Natural killer cell (primary cell): ENCODE data around the gene DGKE. TPM values are rescaled to one million over a fixed set of nuclear protein-coding genes. Genes with fewer than 3 reads are reported as not detected.

Experiments used
- ATAC-seq, 3 donors: fragments of 150-1000 bp in 2 of 3; fragments of 200-7000 bp in 1 of 3; cut with Tn5 transposase; 1 replicate in 1 of 3; 2 replicates in 2 of 3; pipeline ENCODE4 v1.10.0; 2021; ENCODE audit warnings: mild to moderate bottlenecking in 2 of 3, moderate library complexity in 2 of 3
- DNase-seq, 2 donors: peaks; one replicate each; pipeline versions ENCODE4 v3.0.0 to v3.0.0-alpha.2; 2013 to 2021; ENCODE audit warnings: mixed read lengths in 1 of 2
- H3K27ac ChIP-seq: one replicate; pipeline ENCODE4 v1.5.1; 2013; ENCODE audit warnings: mild to moderate bottlenecking, low read length
- H3K27me3 ChIP-seq: one replicate; pipeline ENCODE4 v1.6.1; 2013; ENCODE audit warnings: low read length; ENCODE audit not compliant: control insufficient read depth, insufficient read depth
- H3K36me3 ChIP-seq: one replicate; pipeline ENCODE4 v1.6.1; 2013; ENCODE audit warnings: low read length; ENCODE audit not compliant: control insufficient read depth, insufficient read depth
- H3K4me1 ChIP-seq: one replicate; pipeline ENCODE4 v1.6.1; 2013; ENCODE audit warnings: low read length; ENCODE audit not compliant: control insufficient read depth, insufficient read depth
- H3K4me3 ChIP-seq: one replicate; pipeline ENCODE4 v1.5.1; 2013; ENCODE audit warnings: low read length
- H3K9me3 ChIP-seq: one replicate; pipeline ENCODE4 v1.6.1; 2013; ENCODE audit warnings: low read length; ENCODE audit not compliant: control insufficient read depth, insufficient read depth
- H3K27ac Mint-ChIP-seq, 2 donors: one replicate each; pipeline ENCODE4 v1.8.0; 2022; ENCODE audit warnings: mild to moderate bottlenecking in 2 of 2, mixed read lengths in 2 of 2, moderate library complexity in 1 of 2
- H3K27me3 Mint-ChIP-seq, 2 donors: one replicate each; pipeline ENCODE4 v1.8.0; 2022; ENCODE audit warnings: low read depth in 2 of 2, mixed read lengths in 2 of 2
- H3K36me3 Mint-ChIP-seq: one replicate; pipeline ENCODE4 v1.8.0; 2022; ENCODE audit warnings: mixed read lengths
- H3K4me1 Mint-ChIP-seq, 2 donors: one replicate each; pipeline ENCODE4 v1.8.0; 2022; ENCODE audit warnings: mixed read lengths in 2 of 2
- H3K4me3 Mint-ChIP-seq: one replicate; pipeline ENCODE4 v1.8.0; 2022; ENCODE audit warnings: mild to moderate bottlenecking, moderate library complexity, mixed read lengths
- H3K9me3 Mint-ChIP-seq, 2 donors: one replicate each; pipeline ENCODE4 v1.8.0; 2022; ENCODE audit warnings: mixed read lengths in 2 of 2
- WGBS: methylation state at CpG from one replicate; pipeline ENCODE4 v1.1.7; 2013; ENCODE audit warnings: missing lambda C conversion rate; ENCODE audit not compliant: insufficient coverage; 5-methylcytosine and 5-hydroxymethylcytosine counted together
- intact Hi-C: fragments of 100-400 bp; cut with micrococcal nuclease; formaldehyde crosslinking; loops from one replicate; pipeline ENCODE4 v1.14.2; 2022
- total RNA-seq, 4 donors: library from RNA; stranded (reverse); fragments of 120-200 nt in 1 of 4; gene quantifications; one replicate each; pipeline versions ENCODE4 v1.2.3 to v1.2.4, GENCODE V29; 2013 to 2022
- TF ChIP-seq, protein P1 (sequence below): fragments of 200-600 bp; IDR thresholded peaks from one replicate; pipeline ENCODE4 v1.8.0; 2022; ENCODE audit warnings: antibody characterized with exemption

Gene DGKE
- total RNA-seq, 3 donors from 2014 or later (not counting 1 experiment from before 2014, with no cell fraction given), result 19.3 to 31.0 (median 29.5) TPM

DNA sequence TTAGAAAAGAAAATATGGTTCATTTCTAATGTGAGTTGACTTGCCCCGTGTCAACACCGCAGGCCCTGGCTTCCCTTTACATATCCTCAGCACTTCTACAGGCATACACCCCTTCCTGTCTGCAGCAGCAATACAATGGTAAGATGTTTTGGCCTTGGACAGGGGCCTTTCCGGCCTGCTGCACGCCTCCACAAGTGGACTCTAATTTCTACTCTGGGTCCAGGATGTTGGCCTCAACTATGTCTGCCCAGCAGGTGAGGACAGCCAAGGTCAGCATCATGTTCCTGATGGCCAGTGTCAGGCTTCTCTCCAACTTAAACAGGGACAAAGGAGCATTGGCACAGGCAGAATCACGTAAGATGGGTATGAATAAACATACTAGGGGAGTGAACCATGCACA lies 11.2 kb upstream of the DGKE start:
- peaks cover 0 to 6% of the 10 kb centered on the region in 2 donors for H3K4me1 Mint-ChIP-seq
- TF ChIP-seq, protein P1, sequence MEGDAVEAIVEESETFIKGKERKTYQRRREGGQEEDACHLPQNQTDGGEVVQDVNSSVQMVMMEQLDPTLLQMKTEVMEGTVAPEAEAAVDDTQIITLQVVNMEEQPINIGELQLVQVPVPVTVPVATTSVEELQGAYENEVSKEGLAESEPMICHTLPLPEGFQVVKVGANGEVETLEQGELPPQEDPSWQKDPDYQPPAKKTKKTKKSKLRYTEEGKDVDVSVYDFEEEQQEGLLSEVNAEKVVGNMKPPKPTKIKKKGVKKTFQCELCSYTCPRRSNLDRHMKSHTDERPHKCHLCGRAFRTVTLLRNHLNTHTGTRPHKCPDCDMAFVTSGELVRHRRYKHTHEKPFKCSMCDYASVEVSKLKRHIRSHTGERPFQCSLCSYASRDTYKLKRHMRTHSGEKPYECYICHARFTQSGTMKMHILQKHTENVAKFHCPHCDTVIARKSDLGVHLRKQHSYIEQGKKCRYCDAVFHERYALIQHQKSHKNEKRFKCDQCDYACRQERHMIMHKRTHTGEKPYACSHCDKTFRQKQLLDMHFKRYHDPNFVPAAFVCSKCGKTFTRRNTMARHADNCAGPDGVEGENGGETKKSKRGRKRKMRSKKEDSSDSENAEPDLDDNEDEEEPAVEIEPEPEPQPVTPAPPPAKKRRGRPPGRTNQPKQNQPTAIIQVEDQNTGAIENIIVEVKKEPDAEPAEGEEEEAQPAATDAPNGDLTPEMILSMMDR, result no peak
- H3K9me3 Mint-ChIP-seq, result no peaks in the 10 kb centered on the region
- WGBS, result 46% methylated on average over 4 of the region's 5 CpGs
- peaks cover 7% of the 10 kb centered on the region for H3K36me3 Mint-ChIP-seq
- H3K4me3 Mint-ChIP-seq, result no peak overlapping the region
- H3K27me3 Mint-ChIP-seq, result no peaks in the 10 kb centered on the region
- Histone ChIP-seq H3K4me3 (no peak overlapping the region), H3K4me1 (peaks cover 4% of the 10 kb centered on the region), H3K27me3 (no peaks in the 10 kb centered on the region), H3K27ac (no peak overlapping the region), H3K9me3 (no peaks in the 10 kb centered on the region), H3K36me3 (no peaks in the 10 kb centered on the region)
- H3K27ac Mint-ChIP-seq, result no peak overlapping the region
- intact Hi-C loops, result no loop called here
- DNase-seq, result no peak
- no peak for ATAC-seq

DNA sequence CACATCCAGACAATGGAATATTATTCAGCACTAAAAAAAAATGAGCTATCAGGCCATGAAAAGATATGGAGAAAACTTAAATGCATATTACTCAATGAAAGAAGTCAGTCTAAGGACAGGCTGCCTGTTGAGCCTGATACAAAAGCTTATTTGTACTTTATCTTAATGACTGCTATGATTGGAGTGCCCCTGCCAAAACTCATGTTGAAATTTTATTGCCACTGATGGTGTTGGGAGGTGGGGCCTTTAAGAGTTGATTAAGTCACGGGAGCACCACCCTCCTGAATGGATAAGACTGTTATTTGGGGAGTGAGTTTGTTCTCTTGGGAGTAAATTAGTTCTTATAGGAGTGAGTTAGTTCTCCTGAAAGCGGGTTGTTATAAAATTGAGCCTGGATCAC lies 10.1 kb upstream of the DGKE start:
- Histone ChIP-seq H3K4me1 (peaks cover 4% of the 10 kb centered on the region), H3K36me3 (no peaks in the 10 kb centered on the region), H3K27me3 (no peaks in the 10 kb centered on the region), H3K9me3 (no peaks in the 10 kb centered on the region), H3K4me3 (no peak overlapping the region), H3K27ac (no peak overlapping the region)
- Mint-ChIP-seq H3K27ac (no peak overlapping the region), H3K4me3 (no peak overlapping the region), H3K27me3 (no peaks in the 10 kb centered on the region), H3K9me3 (no peaks in the 10 kb centered on the region), H3K36me3 (peaks cover 7% of the 10 kb centered on the region), H3K4me1 (peaks cover 0 to 6% of the 10 kb centered on the region in 2 donors)
- ATAC-seq (no peak), DNase-seq (no peak)
- 100% methylated on average over 2 of the region's 2 CpGs for WGBS
- intact Hi-C loops, result no loop called here
- TF ChIP-seq, protein P1, result no peak

DNA sequence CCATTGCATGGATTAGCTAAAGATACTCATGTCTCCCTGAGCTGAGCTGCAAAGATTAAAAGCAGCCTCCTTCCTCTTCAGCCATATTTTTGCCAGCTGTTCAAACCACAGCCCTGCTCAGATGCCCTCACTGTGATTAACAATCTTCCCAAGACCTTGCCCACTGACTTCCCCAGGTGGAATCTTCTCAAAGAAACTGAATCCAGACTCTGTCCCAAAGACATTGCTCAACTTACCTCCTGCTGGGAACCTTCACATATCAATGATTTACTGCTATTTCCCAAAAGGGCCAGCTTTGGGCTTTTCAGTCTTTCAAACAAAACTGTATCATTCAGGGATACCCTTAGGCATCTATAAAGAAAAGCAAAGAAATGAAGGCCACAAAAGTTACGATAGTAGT lies 9.4 kb upstream of the DGKE start:
- no peak for ATAC-seq
- Mint-ChIP-seq H3K4me1 (peaks cover 0 to 4% of the 10 kb centered on the region in 2 donors), H3K9me3 (no peaks in the 10 kb centered on the region), H3K27me3 (no peaks in the 10 kb centered on the region), H3K4me3 (no peak overlapping the region), H3K36me3 (peaks cover 7% of the 10 kb centered on the region), H3K27ac (no peak overlapping the region)
- Histone ChIP-seq H3K36me3 (no peaks in the 10 kb centered on the region), H3K9me3 (no peaks in the 10 kb centered on the region), H3K27me3 (no peaks in the 10 kb centered on the region), H3K27ac (no peak overlapping the region), H3K4me3 (no peak overlapping the region), H3K4me1 (peaks cover 2% of the 10 kb centered on the region)
- WGBS, result no CpG with 5 or more reads among the region's 1 CpG
- intact Hi-C loops, result no loop called here
- DNase-seq, result no peak
- TF ChIP-seq, protein P1, result no peak

DNA sequence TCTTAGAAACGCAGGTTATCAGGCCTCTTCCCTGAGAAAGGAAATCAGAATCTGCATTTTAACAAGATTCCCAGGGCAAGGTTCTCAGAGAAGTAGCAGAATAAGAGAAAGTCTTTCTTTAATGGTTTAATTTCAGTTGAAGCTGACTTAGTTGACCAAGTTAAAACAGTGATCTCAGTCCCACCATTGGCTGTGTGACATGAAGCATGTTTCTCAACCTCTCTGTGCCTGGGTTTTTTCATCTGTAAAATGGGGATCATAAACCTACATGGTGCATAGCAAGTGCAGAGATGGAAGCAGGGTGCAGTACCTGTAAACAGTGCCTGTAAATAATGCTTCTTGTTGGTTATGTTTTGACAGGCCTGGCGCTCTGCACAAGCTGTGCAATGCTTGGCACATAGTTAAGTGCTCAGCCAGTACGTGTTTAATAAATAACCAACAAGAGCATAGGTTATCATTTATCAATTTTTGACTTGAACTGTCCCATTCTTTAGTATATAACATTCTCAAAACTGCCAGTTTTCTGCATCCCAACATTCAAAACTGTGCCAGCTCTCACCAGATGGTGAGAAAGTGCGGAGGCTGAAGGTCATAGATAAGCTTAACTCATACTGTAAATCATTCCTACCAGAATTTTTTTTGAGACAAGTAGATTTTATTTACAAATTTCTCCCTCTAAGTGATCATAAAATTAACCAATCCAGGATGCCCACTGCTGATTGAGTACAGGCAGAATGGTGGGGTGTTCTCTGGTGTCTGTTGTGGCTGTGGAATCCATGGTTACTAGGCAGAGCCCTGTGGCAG lies 7.1 kb upstream of the DGKE start:
- Histone ChIP-seq H3K27me3 (no peaks in the 10 kb centered on the region), H3K36me3 (no peaks in the 10 kb centered on the region), H3K27ac (no peak overlapping the region), H3K9me3 (no peaks in the 10 kb centered on the region), H3K4me3 (no peak overlapping the region), H3K4me1 (peaks cover under 1% of the 10 kb centered on the region)
- Mint-ChIP-seq H3K4me3 (no peak overlapping the region), H3K27ac (no peak overlapping the region), H3K36me3 (peaks cover 7% of the 10 kb centered on the region), H3K4me1 (peaks cover 5 to 12% of the 10 kb centered on the region in 2 donors), H3K9me3 (no peaks in the 10 kb centered on the region), H3K27me3 (no peaks in the 10 kb centered on the region)
- intact Hi-C loops, result no loop called here
- TF ChIP-seq, protein P1, result no peak
- WGBS, result 96% methylated on average over 3 of the region's 4 CpGs
- ATAC-seq, result no peak
- no peak for DNase-seq
